HG03108 (cell line): ENCODE measurements around the gene LRP1B.

Experiments
- ATAC-seq: cut with Tn5 transposase; IDR thresholded peaks from one replicate; pipeline ENCODE4 v1.9.1; 2021; ENCODE audit warnings: moderate library complexity; ENCODE audit not compliant: unreplicated experiment

The LRP1B gene

GRCh38 chr2:141791521-141791920, 339.3 kb downstream of the LRP1B start:
- no peak for ATAC-seq

- no peak for ATAC-seq
These were observed 348.2 kb downstream of the LRP1B start for GRCh38 chr2:141782574-141782973.

- ATAC-seq, result no peak
These were observed 352.4 kb downstream of the LRP1B start for GRCh38 chr2:141778315-141778835.

- no peak for ATAC-seq
These were observed 360.3 kb downstream of the LRP1B start for GRCh38 chr2:141770530-141770929.

- ATAC-seq, result no peak
These were observed 363.1 kb downstream of the LRP1B start for GRCh38 chr2:141767691-141768090.

GRCh38 chr2:141767051-141767450, 363.8 kb downstream of the LRP1B start:
- no peak for ATAC-seq

GRCh38 chr2:141766225-141766624, 364.6 kb downstream of the LRP1B start:
- ATAC-seq, result no peak

- ATAC-seq, result no peak
These were observed 382.2 kb downstream of the LRP1B start for GRCh38 chr2:141748616-141749015.

GRCh38 chr2:141741652-141742051, 389.2 kb downstream of the LRP1B start:
- no peak for ATAC-seq

GRCh38 chr2:141737492-141738255, 393.1 kb downstream of the LRP1B start:
- no peak for ATAC-seq

GRCh38 chr2:141736466-141736865, 394.4 kb downstream of the LRP1B start:
- no peak for ATAC-seq

- ATAC-seq, result no peak
These were observed 401.9 kb downstream of the LRP1B start for GRCh38 chr2:141728886-141729285.

- ATAC-seq, result no peak
These were observed 402.7 kb downstream of the LRP1B start for GRCh38 chr2:141728142-141728541.

- ATAC-seq, result no peak
These were observed 406.4 kb downstream of the LRP1B start for GRCh38 chr2:141724426-141724825.

- no peak for ATAC-seq
These were observed 407.0 kb downstream of the LRP1B start for GRCh38 chr2:141723814-141724213.

- ATAC-seq, result no peak
These were observed 410.3 kb downstream of the LRP1B start for GRCh38 chr2:141720476-141720875.

- no peak for ATAC-seq
These were observed 416.3 kb downstream of the LRP1B start for GRCh38 chr2:141714496-141714895.

GRCh38 chr2:141711627-141712026, 419.2 kb downstream of the LRP1B start:
- no peak for ATAC-seq

GRCh38 chr2:141710589-141711239, 420.1 kb downstream of the LRP1B start:
- ATAC-seq, result no peak

GRCh38 chr2:141709756-141710155, 421.1 kb downstream of the LRP1B start:
- ATAC-seq, result no peak

- no peak for ATAC-seq
These were observed 423.3 kb downstream of the LRP1B start for GRCh38 chr2:141707486-141707885.

GRCh38 chr2:141704541-141704940, 426.3 kb downstream of the LRP1B start:
- no peak for ATAC-seq
